CD4-positive, alpha-beta T cell treated with Interleukin-1 beta for 1 hour (primary cell): Measurements from ENCODE around the gene RBMS3.
"Not testable (repeated sequence)": the region's sequence is repeated elsewhere in the genome, so short reads cannot be mapped to it uniquely, and the experiment has no call there.

Experiments
- DNase-seq, 2 donors: peaks; one replicate each; pipeline ENCODE4 v3.0.0-alpha.2; 2020 to 2022

RBMS3 gene

DNA sequence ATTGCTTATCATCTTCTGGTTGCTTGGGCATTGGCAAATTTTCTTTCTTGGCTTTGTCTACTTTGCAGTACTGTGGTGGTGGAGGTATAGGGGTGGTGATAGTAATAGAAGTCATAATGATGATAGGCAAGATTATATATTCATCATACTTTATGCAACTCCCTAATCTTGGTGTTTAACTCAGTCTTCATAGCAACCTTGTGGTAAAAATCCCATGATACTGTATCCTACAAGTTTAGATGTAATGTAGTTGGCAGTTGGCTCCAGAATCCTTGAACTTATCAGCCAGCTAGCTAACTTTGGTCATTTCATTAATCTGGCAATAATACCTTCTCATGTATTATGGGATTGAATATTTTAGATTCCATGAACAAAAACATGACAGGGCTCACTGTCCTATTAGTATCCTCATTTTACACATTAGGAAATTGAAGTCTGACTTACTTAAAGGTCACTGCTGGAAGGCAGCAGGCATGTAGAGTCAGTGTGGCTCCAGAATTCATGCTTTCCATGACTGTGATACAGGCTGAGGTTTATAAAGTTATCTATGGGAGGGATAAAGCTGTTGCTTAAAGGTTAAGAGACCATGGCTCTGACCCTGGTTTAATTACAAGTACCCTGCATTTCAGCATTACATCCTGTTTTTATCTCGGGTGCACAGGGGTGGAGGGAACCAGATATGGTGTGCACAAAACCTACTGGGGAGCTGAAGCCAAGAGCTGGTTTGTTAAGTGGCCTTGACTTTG lies 33.3 kb downstream of the RBMS3 start:
- DNase-seq, result no peak

DNA sequence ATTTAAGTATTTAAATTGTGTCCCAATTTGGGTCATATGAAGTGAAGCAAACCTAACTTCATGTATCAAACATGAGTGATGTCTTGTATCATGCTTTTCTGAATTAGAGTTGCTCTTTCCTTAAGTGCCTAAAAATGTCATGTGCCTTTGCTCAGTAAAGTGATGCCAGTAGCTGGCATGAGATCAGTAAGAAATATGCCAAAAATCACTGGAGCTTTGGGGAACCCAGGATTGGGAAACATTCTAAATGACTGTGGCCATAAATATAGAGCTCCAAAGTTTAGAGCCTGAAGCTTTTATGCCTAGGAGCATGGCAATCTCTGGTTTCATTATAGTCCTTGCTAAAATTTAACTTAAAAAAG lies 33.8 kb downstream of the RBMS3 start:
- no peak for DNase-seq

DNA sequence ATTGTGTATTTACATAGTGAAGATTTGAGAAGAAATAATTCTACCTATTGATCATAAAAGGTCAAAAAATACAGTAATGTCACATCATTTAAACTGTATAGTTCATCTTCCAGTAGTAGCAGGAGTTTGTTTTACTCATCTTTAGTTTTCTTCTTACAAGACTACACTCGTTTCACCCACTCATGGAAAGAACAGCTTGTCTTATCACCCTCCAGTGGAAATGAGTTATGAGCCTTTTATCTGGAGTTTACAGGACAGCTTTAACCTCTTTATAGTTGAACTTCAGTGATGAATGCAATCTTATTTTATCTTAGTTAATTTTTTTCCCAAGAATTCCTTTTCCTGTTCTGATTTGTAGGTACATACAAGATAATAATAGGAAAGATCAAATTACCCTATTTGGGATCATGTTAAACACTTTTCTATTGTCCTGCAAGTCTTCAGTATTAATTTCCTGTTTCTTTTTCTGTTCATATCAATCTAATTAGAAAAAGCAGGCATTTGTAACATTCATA lies 36.8 kb downstream of the RBMS3 start:
- DNase-seq, result no peak

DNA sequence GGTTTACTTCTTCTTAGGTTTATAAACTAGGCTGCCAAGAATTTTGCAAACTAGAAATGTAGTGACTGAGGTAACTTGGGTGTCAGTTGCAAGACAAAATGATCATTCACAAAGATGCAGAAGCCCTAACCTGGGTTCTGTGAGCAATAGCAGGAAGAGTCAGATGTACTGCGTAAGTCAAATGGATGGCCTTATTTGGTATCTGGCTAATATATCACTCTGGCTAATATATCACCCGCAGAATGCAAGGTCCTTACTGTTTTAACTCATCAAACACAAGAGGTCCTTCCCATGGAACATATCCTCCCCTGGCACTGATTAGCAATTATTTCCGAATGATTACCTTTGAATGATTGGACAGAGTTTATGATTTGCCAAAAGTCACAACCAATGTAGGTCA lies 37.4 kb downstream of the RBMS3 start:
- DNase-seq, result no peak

DNA sequence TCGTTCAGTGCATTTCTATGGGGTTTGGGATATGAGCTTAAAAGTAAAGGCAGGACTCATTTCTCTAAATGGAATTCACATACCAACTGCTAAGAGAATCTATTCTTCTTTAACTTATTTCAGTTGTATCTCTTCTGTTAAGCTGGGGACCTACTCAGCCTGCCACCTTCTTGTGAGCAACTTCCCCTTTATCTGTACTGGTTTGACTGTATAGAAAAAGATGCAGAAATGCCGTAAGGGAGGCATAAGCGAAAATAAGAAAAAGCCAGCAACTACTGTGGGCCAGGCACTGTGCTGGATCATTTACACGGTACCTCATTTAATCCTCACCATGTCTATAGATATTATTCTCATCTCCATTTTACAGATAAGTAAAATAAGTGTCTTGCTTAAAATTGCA lies 38.4 kb downstream of the RBMS3 start:
- DNase-seq, result no peak

DNA sequence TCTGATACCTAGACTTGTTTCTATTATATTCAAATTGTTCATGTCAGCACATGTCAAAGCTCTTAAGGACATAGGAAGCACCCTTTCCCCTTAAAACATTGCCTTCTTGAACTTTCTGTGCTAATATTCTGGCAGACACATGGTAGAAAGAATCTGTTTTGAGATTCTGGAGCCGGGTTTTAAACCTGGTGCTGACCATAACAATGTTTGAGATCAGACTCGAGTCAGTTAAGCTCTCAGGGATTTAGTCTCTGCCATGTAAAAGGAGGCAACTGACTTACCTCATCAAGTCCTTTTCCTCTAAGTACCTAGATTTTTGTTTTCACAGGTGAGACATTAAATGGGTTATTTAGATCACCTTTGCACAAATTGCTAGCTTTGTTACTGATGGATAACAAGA lies 38.9 kb downstream of the RBMS3 start:
- DNase-seq, result no peak

DNA sequence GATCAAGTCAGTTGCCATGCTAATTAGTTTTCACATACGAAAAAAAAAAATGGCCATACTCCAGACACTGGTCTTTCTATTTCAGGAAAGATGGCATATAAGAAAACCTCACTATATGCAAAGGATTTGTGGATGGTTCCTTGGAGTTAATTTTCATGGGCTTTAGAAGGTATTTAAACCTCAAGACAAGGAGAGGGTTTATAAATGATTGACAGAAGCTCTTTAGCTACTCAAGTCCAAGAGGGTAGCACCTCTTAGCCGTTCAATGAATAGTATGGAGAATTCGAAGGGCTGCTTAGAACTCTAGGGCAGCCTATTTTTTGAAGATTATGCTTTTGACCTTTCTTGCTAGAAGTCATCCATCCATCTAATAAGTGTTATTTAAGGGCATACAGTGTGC lies 41.7 kb downstream of the RBMS3 start:
- no peak for DNase-seq

DNA sequence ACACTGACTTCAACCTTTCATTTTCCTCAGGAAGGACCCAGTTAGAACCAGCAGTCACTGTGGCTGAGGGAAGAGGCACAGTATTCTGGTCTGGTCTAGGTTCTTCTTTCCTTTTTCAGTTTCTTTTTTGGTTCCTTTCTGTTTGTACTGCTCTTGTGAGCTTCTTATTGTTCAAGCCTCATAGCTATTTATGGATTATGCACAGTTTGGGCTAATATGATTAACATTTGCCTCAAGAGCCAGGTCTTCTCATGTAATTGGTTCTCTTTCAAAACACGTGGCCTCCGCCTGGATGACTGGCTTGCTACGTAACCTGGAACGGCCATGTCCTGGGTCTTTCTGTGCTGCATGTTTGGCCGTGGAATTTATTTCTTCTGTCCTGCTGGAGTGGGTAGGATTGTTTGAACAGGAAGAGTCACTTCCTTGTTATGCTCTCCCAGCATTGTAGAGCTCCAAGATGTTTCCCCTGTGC lies 43.3 kb downstream of the RBMS3 start:
- no peak for DNase-seq

DNA sequence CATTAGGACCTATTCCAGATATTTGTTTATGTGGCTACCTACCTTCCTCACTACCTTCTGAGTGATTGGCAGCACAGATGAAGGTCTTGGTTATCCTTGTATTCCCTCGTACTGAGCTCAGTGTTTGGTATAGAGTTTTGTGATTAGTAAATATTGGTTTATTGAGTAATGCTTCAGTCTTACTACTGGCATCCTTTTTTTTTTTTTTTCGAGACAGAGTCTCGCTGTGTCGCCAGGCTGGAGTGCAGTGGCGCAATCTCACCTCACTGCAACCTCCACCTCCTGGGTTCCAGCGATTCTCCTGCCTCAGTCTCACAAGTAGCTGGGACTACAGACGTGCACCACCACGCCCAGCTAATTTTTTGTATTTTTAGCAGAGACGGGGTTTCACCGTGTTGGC lies 45.7 kb downstream of the RBMS3 start:
- not testable (repeated sequence) for DNase-seq

DNA sequence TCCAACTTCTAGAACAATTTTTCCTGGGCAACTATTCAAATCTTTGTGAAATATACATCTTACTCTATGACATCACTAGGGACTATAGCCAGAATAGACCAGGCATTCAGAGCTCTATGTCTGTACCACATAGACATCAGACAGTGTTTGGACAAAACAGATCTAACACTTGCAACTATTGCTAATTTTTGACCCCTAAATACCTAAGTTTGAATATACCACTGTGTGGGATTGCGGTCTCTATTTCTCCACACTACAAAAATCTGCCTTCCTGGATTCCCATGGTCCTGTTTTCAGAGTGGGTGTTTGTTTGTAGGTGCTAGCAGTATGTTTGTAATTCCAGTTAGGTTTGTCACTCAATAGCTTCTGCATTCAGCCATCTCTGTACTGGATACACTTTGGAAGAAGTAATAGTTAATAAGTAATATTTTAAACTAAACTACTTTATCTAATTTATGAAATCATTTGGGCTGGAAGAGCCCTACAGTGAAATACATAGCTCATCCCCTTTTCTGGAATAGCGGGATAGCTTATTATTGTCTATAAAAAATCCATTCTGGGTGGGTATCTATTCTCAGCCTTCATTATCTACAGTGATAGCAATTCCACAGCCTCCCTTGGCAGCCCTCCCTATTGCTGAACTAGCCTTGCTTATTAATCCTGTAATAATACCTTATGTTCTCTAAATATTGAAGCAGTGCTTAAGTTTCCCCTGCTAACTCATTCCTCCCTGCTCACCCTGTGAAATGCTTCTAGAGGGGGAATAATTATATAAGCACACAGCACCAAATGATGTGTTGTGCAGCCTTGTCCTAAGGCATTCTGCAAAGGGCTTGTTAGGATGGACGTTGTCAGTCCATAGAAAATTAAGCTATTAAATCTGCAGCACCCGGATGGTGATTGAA lies 49.4 kb downstream of the RBMS3 start:
- no peak for DNase-seq

DNA sequence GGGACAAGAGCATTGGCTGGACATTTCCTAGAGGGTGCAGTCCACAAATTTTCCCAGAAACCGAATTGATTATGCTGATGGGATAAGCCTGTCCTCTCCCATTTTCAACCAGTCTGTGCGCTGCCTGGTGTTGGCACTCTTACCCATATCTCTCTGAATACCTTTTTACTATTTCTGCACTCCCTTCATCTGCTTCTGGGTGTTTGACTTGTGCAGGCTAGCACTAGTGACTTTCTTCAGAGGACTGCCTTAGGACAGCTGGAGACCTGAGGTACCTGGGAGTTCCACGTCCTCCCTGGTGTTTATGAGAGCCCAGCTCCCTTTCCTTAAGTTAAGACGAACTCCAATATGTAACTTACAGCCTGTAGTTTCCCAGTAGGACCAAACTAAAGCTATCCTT lies 50.2 kb downstream of the RBMS3 start:
- DNase-seq, result no peak

DNA sequence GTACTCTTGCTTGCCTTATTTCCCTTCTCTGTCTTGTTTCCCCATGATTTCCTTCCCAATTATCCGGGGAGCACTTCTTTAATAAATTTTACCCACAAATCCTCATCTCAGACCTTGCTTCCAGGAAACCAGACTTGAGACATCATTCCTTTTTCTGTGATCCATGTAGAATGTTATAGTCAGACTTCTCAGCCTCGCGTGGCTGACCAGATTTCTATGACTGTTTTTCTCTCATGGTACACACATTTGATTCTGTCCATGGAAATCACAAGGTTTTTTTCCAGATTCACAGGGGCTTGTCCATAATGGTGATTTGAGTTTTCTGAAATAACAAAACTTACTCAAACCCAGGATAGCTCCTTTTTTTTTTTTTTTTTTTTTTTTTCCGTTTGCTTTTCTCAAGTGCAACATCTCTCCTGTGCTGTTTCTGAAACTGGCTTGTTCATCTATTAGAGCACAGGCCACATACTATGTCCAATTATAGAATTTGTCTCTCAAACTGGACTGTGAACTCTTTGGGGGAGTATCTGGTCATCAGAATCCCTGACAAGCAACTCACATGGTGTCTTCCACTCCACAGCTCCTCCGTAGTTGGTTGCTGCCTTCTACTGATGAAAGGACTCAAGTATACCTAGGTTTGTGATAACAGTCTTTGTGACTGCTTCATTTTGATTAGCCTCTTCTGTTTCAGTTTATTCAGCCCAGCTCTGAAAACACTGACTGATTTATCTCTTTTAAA lies 50.8 kb downstream of the RBMS3 start:
- DNase-seq, result no peak

DNA sequence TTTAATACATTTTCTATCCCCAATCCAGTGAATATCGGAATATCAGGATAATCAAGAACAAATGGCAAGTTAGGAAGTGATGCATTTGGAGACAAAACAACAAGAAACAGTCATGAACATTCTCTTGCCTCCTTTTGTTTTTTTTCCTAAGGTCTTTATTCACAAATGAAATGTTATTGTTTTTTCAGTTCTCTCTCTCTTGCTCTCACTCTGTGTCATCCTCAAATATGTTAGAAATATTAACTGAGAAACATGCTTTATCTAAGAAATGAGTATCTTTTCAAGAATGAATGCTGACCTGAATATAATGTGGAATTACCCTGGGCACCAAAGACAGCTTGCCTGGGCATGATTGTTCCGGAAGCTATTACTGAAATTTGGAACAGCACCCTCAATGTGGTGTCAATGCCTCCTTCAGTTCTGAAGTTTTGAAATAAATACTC lies 51.3 kb downstream of the RBMS3 start:
- no peak for DNase-seq

DNA sequence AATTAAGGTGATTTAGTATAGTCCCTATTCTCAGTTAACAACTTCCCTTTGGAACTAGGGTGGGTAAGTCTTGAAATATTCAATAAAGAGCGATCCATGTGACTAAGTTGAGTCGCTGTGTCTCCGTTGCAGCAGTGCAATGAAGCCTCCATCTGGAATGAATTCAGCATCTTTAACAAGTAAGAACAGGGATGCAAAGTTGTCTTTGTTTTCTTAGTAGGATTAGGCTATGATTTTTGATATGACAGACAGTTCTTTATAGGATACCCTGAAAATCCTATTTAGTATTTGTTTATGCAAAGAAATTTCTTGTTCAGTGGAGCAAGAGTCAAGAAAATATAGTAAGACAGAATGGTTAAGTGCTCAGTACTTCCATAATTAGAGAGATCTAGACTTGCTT lies 52.7 kb downstream of the RBMS3 start:
- DNase-seq, result no peak

DNA sequence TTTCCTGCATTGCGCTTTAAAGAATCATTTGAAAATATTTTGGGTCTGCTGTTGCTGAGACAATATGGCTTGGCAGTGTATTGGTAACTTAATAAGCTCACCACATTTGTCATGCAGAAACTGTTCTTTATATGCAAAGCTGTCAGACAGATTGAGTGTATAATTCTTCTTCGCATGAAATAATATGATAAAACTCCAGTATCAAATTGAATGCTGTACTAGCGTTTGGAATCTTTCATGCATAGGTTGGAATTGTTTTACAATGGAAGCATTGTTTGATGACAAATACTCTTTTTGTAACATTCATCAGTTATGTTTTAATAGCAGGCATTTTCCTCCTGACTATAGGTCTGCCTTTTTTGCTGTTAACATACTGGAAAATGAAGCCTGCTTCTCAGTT lies 53.8 kb downstream of the RBMS3 start:
- no peak for DNase-seq

DNA sequence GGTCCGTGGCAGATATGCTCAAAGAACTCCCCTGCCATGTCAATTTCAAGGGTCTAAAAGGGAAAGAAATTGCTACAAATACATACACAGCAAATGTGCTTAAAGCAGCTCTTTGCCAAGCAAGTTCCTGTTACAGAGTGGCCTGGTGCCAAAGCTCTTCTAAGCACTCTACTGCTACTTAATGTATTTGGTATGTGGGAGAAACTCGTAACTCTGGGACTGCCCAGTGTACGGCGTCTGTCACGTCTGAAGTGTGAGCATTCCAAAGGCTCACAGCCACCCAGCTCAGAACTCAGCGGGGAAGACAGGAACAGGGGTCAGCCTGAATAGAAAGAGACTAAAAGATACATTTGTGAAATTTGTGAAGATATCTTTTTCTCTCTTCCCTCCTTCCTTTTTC lies 54.6 kb downstream of the RBMS3 start:
- no peak for DNase-seq

DNA sequence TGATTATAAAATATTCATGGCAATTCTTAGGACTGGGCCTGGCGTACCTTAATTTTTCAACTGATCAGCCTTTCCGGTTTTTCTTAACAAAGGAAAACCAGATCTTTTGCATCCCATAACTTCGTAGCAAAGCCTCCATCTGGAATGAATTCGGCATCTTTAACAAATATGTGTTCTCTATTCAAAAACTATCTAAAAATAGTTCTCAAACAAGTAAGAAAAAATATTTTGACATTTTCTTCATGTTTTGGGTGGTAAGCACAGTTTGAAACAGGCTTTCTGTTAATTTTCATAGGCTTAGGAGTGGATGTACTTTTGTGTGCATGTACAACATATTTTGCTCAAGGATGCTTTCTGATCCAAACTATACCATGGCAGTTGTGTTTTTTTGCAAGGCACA lies 55.1 kb downstream of the RBMS3 start:
- DNase-seq, result no peak

DNA sequence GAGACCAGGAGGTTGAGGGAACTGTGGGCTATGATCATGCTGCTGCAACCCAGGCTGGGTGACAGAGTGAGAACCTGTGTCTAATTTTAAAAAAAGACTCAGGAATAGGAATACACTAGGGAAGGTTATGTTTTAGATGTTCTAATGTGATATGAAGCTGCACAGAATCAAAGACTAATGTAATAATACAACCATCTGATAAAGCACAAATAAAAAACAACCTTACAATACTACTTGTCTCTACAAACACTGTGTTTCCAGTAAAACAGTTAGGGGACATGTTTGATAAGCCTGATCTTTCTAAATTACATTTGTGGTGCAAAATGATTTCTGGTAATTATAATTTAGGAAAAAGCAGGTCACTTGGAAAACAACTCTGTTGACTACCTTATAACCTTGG lies 56.7 kb downstream of the RBMS3 start:
- DNase-seq, result no peak

DNA sequence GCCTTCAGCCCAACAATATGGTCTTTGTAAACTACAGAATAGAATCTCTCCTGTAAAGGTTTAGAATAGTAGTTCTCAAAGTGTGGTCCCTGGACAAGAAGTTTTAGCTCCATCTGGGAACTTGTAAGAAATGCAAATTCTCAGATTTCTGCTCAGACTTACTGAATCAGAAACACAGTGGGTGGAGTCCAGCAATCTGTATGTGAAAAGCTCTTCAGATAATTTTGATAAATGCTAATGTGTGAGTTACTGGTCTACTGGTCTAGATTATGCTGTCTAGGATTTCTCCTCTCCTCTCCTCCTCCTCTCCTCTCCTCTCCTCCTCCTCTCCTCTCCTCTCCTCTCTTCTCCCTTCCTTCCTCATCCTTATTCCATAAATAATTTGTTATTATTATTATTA lies 57.5 kb downstream of the RBMS3 start:
- DNase-seq, result no peak

DNA sequence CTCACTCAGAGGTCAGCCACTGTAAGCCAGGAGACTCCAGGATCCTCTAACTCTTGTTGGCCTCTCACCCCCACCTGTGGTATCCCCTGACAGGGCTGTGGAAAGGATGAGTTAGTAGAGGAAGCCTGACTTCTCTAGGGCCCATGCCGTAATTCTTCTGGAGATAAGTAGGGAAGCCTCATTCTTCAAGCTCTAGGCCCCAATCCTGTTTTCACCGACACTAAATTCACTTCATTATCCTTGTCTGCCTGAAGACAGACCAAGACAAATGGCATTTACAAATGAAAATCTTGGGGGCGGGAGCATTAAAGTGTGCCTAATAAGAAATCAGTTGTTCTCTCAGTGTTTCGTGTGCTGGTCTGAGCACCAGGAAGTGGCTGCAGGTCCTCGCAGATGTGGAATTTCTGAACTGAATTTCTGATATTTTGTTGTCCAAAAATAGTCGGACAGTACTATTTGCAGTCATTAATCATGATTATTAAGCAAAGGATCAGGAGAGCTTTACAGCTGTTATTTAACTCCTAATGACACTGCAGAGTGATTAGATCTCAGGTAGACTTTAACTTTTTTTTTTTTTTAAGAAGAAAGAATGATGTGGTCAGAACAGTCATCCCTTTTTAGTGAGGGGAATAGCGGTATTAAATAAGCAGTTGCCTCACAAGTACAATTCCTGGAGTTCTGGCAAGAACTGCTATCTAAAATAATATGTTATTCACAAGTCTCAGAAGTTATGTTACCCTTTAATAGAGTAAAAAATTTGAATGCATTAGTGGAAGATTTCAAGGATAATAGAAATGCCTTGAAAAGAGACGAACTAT lies 58.4 kb downstream of the RBMS3 start:
- no peak for DNase-seq

DNA sequence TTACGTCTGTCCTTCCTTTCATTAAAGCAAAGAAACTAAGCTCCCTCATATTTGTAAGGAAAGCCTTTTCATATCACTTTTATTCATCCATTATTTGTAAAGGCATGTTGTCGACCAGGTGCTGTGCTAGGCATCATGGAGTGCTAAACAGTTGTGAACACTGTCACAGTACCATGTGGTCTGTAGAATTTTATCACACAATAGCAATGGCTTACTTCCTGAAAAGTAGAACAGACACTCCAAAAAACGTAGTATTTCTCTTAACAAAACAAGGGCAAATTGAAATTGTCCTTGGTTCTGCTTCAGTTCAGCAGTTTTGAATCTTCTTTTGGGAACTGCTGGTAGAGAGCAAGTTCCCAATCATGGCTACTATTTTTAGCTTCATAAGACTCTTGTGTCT lies 63.3 kb downstream of the RBMS3 start:
- no peak for DNase-seq

DNA sequence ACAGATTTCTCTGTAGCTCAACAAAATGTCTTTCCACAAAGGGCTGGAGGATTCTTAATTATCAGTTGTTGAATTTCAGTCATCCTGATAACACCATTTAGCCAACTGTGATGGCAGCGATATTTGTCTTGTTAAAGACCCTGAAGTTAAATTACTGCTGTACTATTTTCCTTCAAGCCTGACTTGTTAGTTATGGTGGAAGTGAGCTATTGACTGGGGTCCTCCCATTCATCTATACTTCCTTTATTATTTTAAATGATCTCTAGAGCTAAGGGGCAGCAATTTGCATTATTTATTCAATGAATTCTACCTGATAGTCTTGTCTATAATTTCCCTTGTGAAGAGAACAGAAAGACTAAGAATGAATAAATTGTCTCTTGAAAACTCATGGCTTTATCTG lies 64.1 kb downstream of the RBMS3 start:
- DNase-seq, result no peak
